ENCODE results near the gene NGEF. TPM values are rescaled to one million over a fixed set of nuclear protein-coding genes. Genes with fewer than 3 reads are reported as not detected.
A peak's percentile ranks its signal among the peaks of the same experiment; 100 is the strongest.

NGEF gene
- total RNA-seq, 2 experiments from 2014 or later: not detected

DNA sequence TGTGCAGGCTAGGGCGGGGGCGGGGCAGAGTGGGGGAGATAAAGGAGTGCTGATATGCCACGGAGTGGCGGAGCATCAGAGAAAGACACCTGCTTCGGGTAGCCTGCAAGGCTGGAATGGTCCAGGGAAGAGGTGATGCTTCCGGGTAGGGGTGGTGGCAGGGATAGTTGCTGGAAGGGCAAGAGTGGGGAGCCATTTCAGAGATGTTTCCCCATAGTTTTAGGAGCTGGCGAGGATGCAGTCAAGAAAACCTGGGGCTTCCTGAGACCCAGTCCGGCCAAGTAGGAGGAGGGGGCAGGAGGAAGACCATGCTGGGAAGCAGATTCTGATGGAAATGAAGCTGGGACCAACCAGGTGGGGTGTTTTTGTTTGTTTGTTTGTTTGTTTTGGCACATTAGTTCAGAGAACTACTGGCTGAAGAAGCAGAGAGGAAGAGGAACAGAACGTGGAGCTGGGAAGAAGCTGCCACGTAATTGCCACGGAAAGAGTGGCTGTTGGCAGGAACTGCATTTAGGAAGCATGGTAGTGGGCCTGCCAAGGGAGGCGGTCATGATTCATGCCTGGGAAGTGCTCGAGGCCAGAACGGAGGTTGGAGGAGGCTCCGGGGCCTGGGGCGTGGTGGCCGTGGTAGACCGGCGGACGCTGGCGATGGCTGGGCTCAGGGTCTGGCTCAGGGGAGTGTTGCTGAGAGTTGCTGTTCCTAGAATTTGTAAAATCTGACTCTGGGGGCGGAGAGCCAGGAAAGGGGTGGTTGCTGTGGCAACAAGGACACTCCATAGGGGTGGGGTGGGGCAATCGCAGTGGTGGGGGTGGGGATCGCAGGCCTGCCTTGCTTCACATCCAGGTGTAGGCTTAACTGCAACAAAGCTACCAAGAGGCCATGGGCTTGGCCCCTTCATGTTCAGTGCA lies 38.4 kb upstream of the NGEF start:
- Mint-ChIP-seq H3K9me3 (no peaks in the 10 kb centered on the region), H3K4me1 (ENCODE audit: low read depth) (peaks cover 10% of the 10 kb centered on the region), H3K27me3 (no peaks in the 10 kb centered on the region), H3K4me3 (no peak overlapping the region), H3K27ac (no peak overlapping the region), H3K36me3 (ENCODE audit: low read depth) (no peaks in the 10 kb centered on the region)
- Histone ChIP-seq H3K4me3 (ENCODE audit: low read length) (no peak overlapping the region), H3K27ac (ENCODE audit: low read depth in 1 of 2, low read length in 2 of 2) (no peak overlapping the region), H3K27me3 (ENCODE audit: control insufficient read depth in 1 of 2, insufficient read depth in 2 of 2, low read length in 2 of 2) (no peaks in the 10 kb centered on the region), H3K36me3 (ENCODE audit: insufficient read depth, low read length) (no peaks in the 10 kb centered on the region), H3K4me1 (ENCODE audit: insufficient read depth, low read length) (peaks cover 11% of the 10 kb centered on the region), H3K9me3 (ENCODE audit: control insufficient read depth in 1 of 2, insufficient read depth in 1 of 2, low read length in 2 of 2) (no peaks in the 10 kb centered on the region)
- DNase-seq: no peak
- intact Hi-C loops (cut with DNase I, micrococcal nuclease): loop anchor here in 1 of 2 experiments (2.0 to 10.0 kb wide), 4 partner anchors 36 to 445 kb away; no protein-coding TSS in a partner anchor
- ChIA-PET POLR2A (no interaction called here), CTCF (no interaction called here)
- ATAC-seq (ENCODE audit: poor library complexity): no peak
- no peak for TF ChIP-seq CTCF (IDR thresholded peaks at IDR 0.05)

DNA sequence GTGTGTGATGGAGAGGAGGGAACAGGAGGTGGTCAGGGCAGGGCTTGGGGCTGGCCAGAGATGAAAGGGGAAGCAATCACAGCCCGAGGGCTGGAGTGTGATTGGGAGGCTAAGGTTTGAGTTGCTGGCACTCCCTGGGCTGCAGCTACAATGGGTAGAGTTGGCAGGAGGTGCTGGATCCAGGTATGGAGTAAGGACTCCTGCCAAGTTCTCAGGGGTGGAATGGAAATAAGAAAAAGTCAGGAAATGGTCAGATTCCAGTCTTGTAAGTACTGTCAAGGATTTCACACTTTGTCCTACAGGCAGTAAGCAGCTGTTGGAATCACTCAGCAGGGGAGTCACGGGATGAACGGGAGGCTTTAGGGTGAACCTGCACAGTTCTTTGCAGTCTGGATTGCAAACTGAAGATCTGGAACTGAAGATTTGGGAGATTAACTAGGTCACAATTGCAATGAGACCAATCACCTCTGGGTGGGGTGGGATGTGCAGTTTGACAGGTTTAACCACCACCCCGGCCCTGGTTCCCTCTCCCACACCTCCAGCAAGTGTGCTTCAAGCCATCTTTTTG lies 36.2 kb upstream of the NGEF start:
- DNase-seq (peak in 4 of 14 experiments; percentile 28 to 48 (median 38)), ATAC-seq (ENCODE audit: poor library complexity) (peak; percentile 63)
- no peaks in the 10 kb centered on the region for H3K36me3 ChIP-seq (ENCODE audit: insufficient read depth, low read length)
- no peaks in the 10 kb centered on the region for H3K36me3 Mint-ChIP-seq (ENCODE audit: low read depth)
- no peak overlapping the region for H3K4me3 Mint-ChIP-seq
- intact Hi-C loops (cut with DNase I, micrococcal nuclease): no loop called here
- ChIA-PET POLR2A (no interaction called here), CTCF (interaction anchor here (1.2 to 1.3 kb wide), 2 partner anchors 12 to 93 kb away, joined by 3 to 4 read pairs; no protein-coding TSS in a partner anchor)
- peaks cover 7% of the 10 kb centered on the region for H3K4me1 ChIP-seq (ENCODE audit: insufficient read depth, low read length)
- H3K4me1 Mint-ChIP-seq (ENCODE audit: low read depth): peaks cover 7% of the 10 kb centered on the region
- no peaks in the 10 kb centered on the region for H3K27me3 Mint-ChIP-seq
- no peak overlapping the region for H3K4me3 ChIP-seq (ENCODE audit: low read length)
- no peak for TF ChIP-seq CTCF (IDR thresholded peaks at IDR 0.05)
- no peaks in the 10 kb centered on the region for H3K9me3 ChIP-seq (ENCODE audit: control insufficient read depth in 1 of 2, insufficient read depth in 1 of 2, low read length in 2 of 2)
- H3K9me3 Mint-ChIP-seq: no peaks in the 10 kb centered on the region
- H3K27ac ChIP-seq (ENCODE audit: low read depth in 1 of 2, low read length in 2 of 2): no peak overlapping the region
- no peak overlapping the region for H3K27ac Mint-ChIP-seq
- H3K27me3 ChIP-seq (ENCODE audit: control insufficient read depth in 1 of 2, insufficient read depth in 2 of 2, low read length in 2 of 2): no peaks in the 10 kb centered on the region

GRCh38 chr2:233048569-233049193 lies 35.6 kb upstream of the NGEF start:
- Mint-ChIP-seq H3K4me3 (no peak overlapping the region), H3K27ac (no peak overlapping the region)
- ATAC-seq (ENCODE audit: poor library complexity): no peak

More at GRCh38 chr2:233048569-233049193, 35.6 kb upstream of the NGEF start:
- ChIA-PET POLR2A (no interaction called here), CTCF (no interaction called here)
- intact Hi-C loops (cut with DNase I, micrococcal nuclease): no loop called here
- Histone ChIP-seq H3K4me3 (ENCODE audit: low read length) (no peak overlapping the region), H3K27ac (ENCODE audit: low read depth in 1 of 2, low read length in 2 of 2) (no peak overlapping the region), H3K36me3 (ENCODE audit: insufficient read depth, low read length) (no peaks in the 10 kb centered on the region), H3K27me3 (ENCODE audit: control insufficient read depth in 1 of 2, insufficient read depth in 2 of 2, low read length in 2 of 2) (no peaks in the 10 kb centered on the region), H3K4me1 (ENCODE audit: insufficient read depth, low read length) (peaks cover under 1% of the 10 kb centered on the region), H3K9me3 (ENCODE audit: control insufficient read depth in 1 of 2, insufficient read depth in 1 of 2, low read length in 2 of 2) (no peaks in the 10 kb centered on the region)
- Mint-ChIP-seq H3K36me3 (ENCODE audit: low read depth) (no peaks in the 10 kb centered on the region), H3K4me1 (ENCODE audit: low read depth) (peaks cover under 1% of the 10 kb centered on the region), H3K27me3 (no peaks in the 10 kb centered on the region), H3K9me3 (no peaks in the 10 kb centered on the region)
- no peak for TF ChIP-seq CTCF (IDR thresholded peaks at IDR 0.05)
- no peak for DNase-seq

All from CD4-positive, alpha-beta T cell (primary cell).